HTR-8/SVneo (cell line): ENCODE data around the gene MAP4K4.
"Not testable (repeated sequence)": the region's sequence is repeated elsewhere in the genome, so short reads cannot be mapped to it uniquely, and the experiment has no call there.

Experiments
- DNase-seq: peaks from one replicate; pipeline ENCODE4 v3.0.0; 2011; ENCODE audit warnings: low spot score, mixed read lengths; ENCODE audit not compliant: insufficient read length
- FAIRE-seq: peaks from 2 replicates; lab custom pipeline; 2011; peaks lifted over from hg19 to GRCh38; lab: Jason Lieb, UNC

The MAP4K4 gene

GRCh38 chr2:101759162-101759561, 61.7 kb downstream of the MAP4K4 start:
- DNase-seq, result peak; percentile 63

GRCh38 chr2:101762451-101763171, 65.1 kb downstream of the MAP4K4 start:
- DNase-seq (no peak), FAIRE-seq (no peak)

More at GRCh38 chr2:101759162-101759561, 61.7 kb downstream of the MAP4K4 start:
- no peak for FAIRE-seq

- FAIRE-seq, result no peak
- no peak for DNase-seq
Measured at GRCh38 chr2:101763496-101764333, 66.2 kb downstream of the MAP4K4 start.

- no peak for DNase-seq
- FAIRE-seq, result no peak
Measured at GRCh38 chr2:101766337-101766736, 68.8 kb downstream of the MAP4K4 start.

- FAIRE-seq (no peak), DNase-seq (peak; percentile 56)
Measured at GRCh38 chr2:101766871-101767739, 69.6 kb downstream of the MAP4K4 start.

- FAIRE-seq, result no peak
- no peak for DNase-seq
Measured at GRCh38 chr2:101768556-101769220, 71.2 kb downstream of the MAP4K4 start.

GRCh38 chr2:101769726-101770125, 72.2 kb downstream of the MAP4K4 start:
- FAIRE-seq, DNase-seq: not testable (repeated sequence)

- DNase-seq (peak; percentile 57), FAIRE-seq (peak; percentile 23)
Measured at GRCh38 chr2:101770726-101771125, 73.2 kb downstream of the MAP4K4 start.

GRCh38 chr2:101771227-101771902, 73.9 kb downstream of the MAP4K4 start:
- FAIRE-seq, result no peak
- DNase-seq, result no peak

GRCh38 chr2:101771910-101772321, 74.4 kb downstream of the MAP4K4 start:
- DNase-seq, result no peak
- FAIRE-seq, result no peak

GRCh38 chr2:101773137-101773536, 75.6 kb downstream of the MAP4K4 start:
- no peak for FAIRE-seq
- no peak for DNase-seq

GRCh38 chr2:101773961-101774360, 76.5 kb downstream of the MAP4K4 start:
- not testable (repeated sequence) for FAIRE-seq, DNase-seq

GRCh38 chr2:101775092-101775491, 77.6 kb downstream of the MAP4K4 start:
- DNase-seq (no peak), FAIRE-seq (no peak)

- FAIRE-seq, result no peak
Measured at GRCh38 chr2:101775636-101776035, 78.1 kb downstream of the MAP4K4 start.

GRCh38 chr2:101776172-101777043, 78.9 kb downstream of the MAP4K4 start:
- FAIRE-seq (no peak), DNase-seq (no peak)

More at GRCh38 chr2:101775636-101776035, 78.1 kb downstream of the MAP4K4 start:
- DNase-seq, result no peak

- FAIRE-seq (no peak), DNase-seq (no peak)
Measured at GRCh38 chr2:101777337-101777736, 79.8 kb downstream of the MAP4K4 start.

- FAIRE-seq, result no peak
Measured at GRCh38 chr2:101778102-101778501, 80.6 kb downstream of the MAP4K4 start.

GRCh38 chr2:101779190-101779589, 81.7 kb downstream of the MAP4K4 start:
- DNase-seq (no peak), FAIRE-seq (no peak)

More at GRCh38 chr2:101778102-101778501, 80.6 kb downstream of the MAP4K4 start:
- no peak for DNase-seq
